ENCODE measurements around the gene GPANK1.

GPANK1 gene

DNA sequence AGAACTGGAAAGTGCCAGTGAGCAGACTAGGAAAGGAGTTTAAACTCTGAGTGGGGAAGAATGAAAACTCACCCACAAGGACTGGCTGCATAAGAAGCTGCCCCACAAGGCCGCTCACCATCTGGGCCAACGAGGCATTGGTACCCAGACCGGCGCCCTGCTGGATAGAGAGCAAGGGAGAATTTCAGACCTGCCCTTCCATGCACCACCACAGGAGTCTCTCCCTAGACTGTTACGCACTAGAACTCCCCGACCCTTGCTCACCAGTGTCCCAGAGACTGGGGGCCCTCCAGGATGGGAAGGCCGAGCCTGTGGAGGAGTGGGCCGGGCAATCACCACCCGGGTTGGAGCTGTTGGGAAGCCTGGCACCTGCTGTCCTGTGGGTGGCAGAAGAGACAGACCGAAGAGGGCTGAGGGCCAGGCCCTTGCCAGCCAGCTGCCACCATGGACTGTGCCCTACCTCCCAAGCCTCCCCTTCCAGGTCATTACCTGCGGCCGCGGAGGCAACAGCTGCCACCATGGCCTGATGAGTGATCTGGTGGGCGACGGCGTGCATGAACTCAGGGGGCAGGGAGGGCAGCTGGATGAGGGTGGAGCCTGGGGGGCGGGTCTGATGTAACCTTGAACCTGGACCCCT, 20.9 kb downstream of the GPANK1 start:
- Histone ChIP-seq H3K4me3 (ENCODE audit: low read depth, low read length) (no peak overlapping the region), H3K79me2 (ENCODE audit: control insufficient read depth, insufficient read depth, low read length, poor library complexity) (no peaks in the 10 kb centered on the region), H3K4ac (ENCODE audit: low read depth, low read length) (no peak overlapping the region), H2BK5ac (ENCODE audit: low read depth, low read length, poor library complexity) (no peak overlapping the region), H4K8ac (ENCODE audit: low read depth, low read length) (no peak overlapping the region), H2BK12ac (ENCODE audit: low read length) (no peak overlapping the region), H3K4me2 (ENCODE audit: low read length) (no peak overlapping the region), H3K79me1 (ENCODE audit: low read length) (no peaks in the 10 kb centered on the region), H3K4me1 (ENCODE audit: control insufficient read depth in 1 of 2, insufficient read depth in 2 of 2, low read length in 2 of 2) (no peaks in the 10 kb centered on the region), H4K91ac (ENCODE audit: low read depth, low read length) (no peak overlapping the region), H3K36me3 (ENCODE audit: control insufficient read depth in 1 of 2, insufficient read depth in 2 of 2, low read length in 2 of 2) (peaks cover 75 to 89% of the 10 kb centered on the region in 2 experiments), H3K23ac (ENCODE audit: low read length) (no peak overlapping the region), H4K12ac (ENCODE audit: low read depth, low read length) (no peak overlapping the region), H3K27me3 (ENCODE audit: insufficient read depth, low read length) (no peaks in the 10 kb centered on the region), H3K18ac (ENCODE audit: low read length) (no peak overlapping the region), H3K9ac (ENCODE audit: low read length) (no peak overlapping the region), H2BK120ac (ENCODE audit: insufficient read depth, low read length, poor library complexity) (no peak overlapping the region), H3K14ac (ENCODE audit: low read length) (no peak overlapping the region), H3K9me3 (ENCODE audit: insufficient read depth, low read depth, low read length) (peaks cover 4% of the 10 kb centered on the region), H2AK5ac (ENCODE audit: low read length) (no peak overlapping the region), H3K27ac (ENCODE audit: low read depth, low read length) (no peak overlapping the region), H2AFZ (ENCODE audit: insufficient read depth, low read length, poor library complexity) (no peak overlapping the region)
- DNase-seq = no peak
- WGBS (ENCODE audit: extremely low coverage, insufficient coverage, insufficient read length) = no CpG with 5 or more reads among the region's 17 CpGs

DNA sequence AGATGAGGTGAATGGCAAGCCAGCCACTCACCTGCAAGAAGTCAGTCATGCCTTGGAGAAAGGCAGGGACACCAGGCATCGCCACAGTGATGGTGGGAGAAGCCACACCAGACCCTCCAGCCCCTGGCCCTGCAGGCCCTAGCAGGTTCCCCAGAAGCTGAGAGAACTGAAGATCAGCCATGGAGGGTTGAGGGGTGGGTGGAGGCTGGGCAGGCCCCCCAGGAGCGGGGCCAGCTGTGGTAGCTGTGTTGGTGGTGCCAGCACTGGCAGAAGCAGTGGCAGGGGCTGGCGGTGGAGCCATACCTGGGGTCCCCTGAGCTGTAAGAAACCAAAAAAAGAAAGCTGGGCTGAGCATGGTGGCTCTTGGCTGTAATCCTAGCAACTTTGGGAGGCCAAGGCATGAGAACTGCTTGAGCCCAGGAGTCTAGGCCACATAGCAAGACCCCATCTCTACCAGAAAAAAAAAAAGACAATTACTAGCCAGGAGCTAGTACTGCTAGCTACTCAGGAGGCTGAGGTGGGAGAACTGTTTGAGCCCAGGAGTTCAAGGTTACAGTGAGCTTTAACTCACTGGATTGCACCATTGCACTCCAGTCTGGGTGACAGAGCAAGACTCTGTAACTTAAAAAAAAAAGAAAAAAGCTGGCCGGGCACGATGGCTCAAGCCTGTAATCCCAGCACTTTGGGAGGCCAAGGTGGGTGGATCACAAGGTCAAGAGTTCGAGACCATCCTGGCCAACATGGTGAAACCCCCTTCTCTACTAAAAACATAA, 21.8 kb downstream of the GPANK1 start:
- Histone ChIP-seq H3K27me3 (ENCODE audit: insufficient read depth, low read length) (no peaks in the 10 kb centered on the region), H2BK120ac (ENCODE audit: insufficient read depth, low read length, poor library complexity) (no peak overlapping the region), H3K9me3 (ENCODE audit: insufficient read depth, low read depth, low read length) (peaks cover 4% of the 10 kb centered on the region), H4K8ac (ENCODE audit: low read depth, low read length) (no peak overlapping the region), H2BK12ac (ENCODE audit: low read length) (no peak overlapping the region), H3K23ac (ENCODE audit: low read length) (no peak overlapping the region), H3K4me1 (ENCODE audit: control insufficient read depth in 1 of 2, insufficient read depth in 2 of 2, low read length in 2 of 2) (no peaks in the 10 kb centered on the region), H3K4ac (ENCODE audit: low read depth, low read length) (no peak overlapping the region), H4K91ac (ENCODE audit: low read depth, low read length) (no peak overlapping the region), H3K27ac (ENCODE audit: low read depth, low read length) (no peak overlapping the region), H2AFZ (ENCODE audit: insufficient read depth, low read length, poor library complexity) (no peak overlapping the region), H3K9ac (ENCODE audit: low read length) (no peak overlapping the region), H3K36me3 (ENCODE audit: control insufficient read depth in 1 of 2, insufficient read depth in 2 of 2, low read length in 2 of 2) (peaks cover 69 to 83% of the 10 kb centered on the region in 2 experiments), H3K14ac (ENCODE audit: low read length) (no peak overlapping the region), H3K4me2 (ENCODE audit: low read length) (no peak overlapping the region), H2AK5ac (ENCODE audit: low read length) (no peak overlapping the region), H3K4me3 (ENCODE audit: low read depth, low read length) (no peak overlapping the region), H4K12ac (ENCODE audit: low read depth, low read length) (no peak overlapping the region), H2BK5ac (ENCODE audit: low read depth, low read length, poor library complexity) (no peak overlapping the region), H3K79me1 (ENCODE audit: low read length) (no peaks in the 10 kb centered on the region), H3K79me2 (ENCODE audit: control insufficient read depth, insufficient read depth, low read length, poor library complexity) (no peaks in the 10 kb centered on the region), H3K18ac (ENCODE audit: low read length) (no peak overlapping the region)
- whole genome bisulfite sequencing (ENCODE audit: extremely low coverage, insufficient coverage, insufficient read length) = no CpG with 5 or more reads among the region's 6 CpGs
- DNase-seq = no peak

DNA sequence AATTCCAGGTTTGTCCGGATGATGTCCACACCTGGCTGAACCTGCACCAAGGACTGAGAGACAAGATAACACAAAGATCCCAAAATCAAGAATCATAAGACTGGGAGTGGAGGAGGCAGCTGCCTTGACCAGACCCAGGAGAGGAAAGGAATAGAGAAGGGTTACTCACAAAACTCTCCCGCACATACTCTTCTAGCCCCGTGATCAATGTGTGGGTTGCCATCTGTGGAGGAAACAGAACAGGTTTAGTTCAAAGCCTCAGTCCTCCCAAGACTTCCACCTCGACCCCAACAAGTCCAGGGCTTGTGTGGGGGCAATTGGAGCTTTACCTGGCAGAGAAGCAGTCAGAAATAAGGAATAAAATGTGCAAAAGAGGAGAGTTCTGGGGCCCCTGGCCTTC, 23.4 kb downstream of the GPANK1 start:
- DNase-seq = no peak
- WGBS (ENCODE audit: extremely low coverage, insufficient coverage, insufficient read length) = no CpG with 5 or more reads among the region's 4 CpGs
- no peak overlapping the region for H3K4ac ChIP-seq (ENCODE audit: low read depth, low read length)

DNA sequence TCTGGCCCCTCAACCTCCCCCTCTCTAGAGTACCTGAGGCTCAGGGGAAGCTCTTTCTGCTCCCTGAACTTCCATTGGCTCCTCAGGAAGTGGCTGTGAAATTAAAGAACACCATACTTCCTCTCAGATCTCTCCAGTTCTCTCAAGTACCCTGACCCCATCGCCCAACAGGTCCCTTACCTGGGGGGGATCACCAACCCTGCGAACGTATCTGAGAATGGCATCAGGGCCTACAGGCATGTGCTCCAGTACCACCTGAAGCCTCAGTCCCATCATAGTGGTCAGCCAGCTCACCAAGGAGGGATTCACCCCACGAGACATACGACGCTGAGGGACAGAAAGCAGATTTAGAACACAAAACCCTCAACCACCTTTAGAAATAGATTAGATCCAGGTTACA, 24.2 kb downstream of the GPANK1 start:
- no peak overlapping the region for H2AFZ ChIP-seq (ENCODE audit: insufficient read depth, low read length, poor library complexity)
- no peak overlapping the region for H4K12ac ChIP-seq (ENCODE audit: low read depth, low read length)
- no peak overlapping the region for H3K14ac ChIP-seq (ENCODE audit: low read length)
- H3K9ac ChIP-seq (ENCODE audit: low read length) = no peak overlapping the region
- no peak overlapping the region for H3K4me3 ChIP-seq (ENCODE audit: low read depth, low read length)
- H3K4ac ChIP-seq (ENCODE audit: low read depth, low read length) = no peak overlapping the region
- H2BK5ac ChIP-seq (ENCODE audit: low read depth, low read length, poor library complexity) = no peak overlapping the region
- H3K18ac ChIP-seq (ENCODE audit: low read length) = no peak overlapping the region
- no peak overlapping the region for H3K23ac ChIP-seq (ENCODE audit: low read length)
- H3K36me3 ChIP-seq (ENCODE audit: control insufficient read depth in 1 of 2, insufficient read depth in 2 of 2, low read length in 2 of 2) = peaks cover 72 to 85% of the 10 kb centered on the region in 2 experiments
- no peaks in the 10 kb centered on the region for H3K4me1 ChIP-seq (ENCODE audit: control insufficient read depth in 1 of 2, insufficient read depth in 2 of 2, low read length in 2 of 2)
- H3K27me3 ChIP-seq (ENCODE audit: insufficient read depth, low read length) = no peaks in the 10 kb centered on the region
- no peak overlapping the region for H3K4me2 ChIP-seq (ENCODE audit: low read length)
- H4K91ac ChIP-seq (ENCODE audit: low read depth, low read length) = no peak overlapping the region
- H3K79me2 ChIP-seq (ENCODE audit: control insufficient read depth, insufficient read depth, low read length, poor library complexity) = no peaks in the 10 kb centered on the region
- H2AK5ac ChIP-seq (ENCODE audit: low read length) = no peak overlapping the region
- no peaks in the 10 kb centered on the region for H3K79me1 ChIP-seq (ENCODE audit: low read length)
- WGBS (ENCODE audit: extremely low coverage, insufficient coverage, insufficient read length) = no CpG with 5 or more reads among the region's 6 CpGs
- H2BK12ac ChIP-seq (ENCODE audit: low read length) = no peak overlapping the region
- no peak overlapping the region for H4K8ac ChIP-seq (ENCODE audit: low read depth, low read length)
- H3K9me3 ChIP-seq (ENCODE audit: insufficient read depth, low read depth, low read length) = peaks cover 4% of the 10 kb centered on the region
- no peak overlapping the region for H2BK120ac ChIP-seq (ENCODE audit: insufficient read depth, low read length, poor library complexity)
- no peak overlapping the region for H3K27ac ChIP-seq (ENCODE audit: low read depth, low read length)
- no peak for DNase-seq

More for the DNA sequence above, 23.4 kb downstream of the GPANK1 start:
- Histone ChIP-seq H3K18ac (ENCODE audit: low read length) (no peak overlapping the region), H3K4me3 (ENCODE audit: low read depth, low read length) (no peak overlapping the region), H2BK5ac (ENCODE audit: low read depth, low read length, poor library complexity) (no peak overlapping the region), H3K9me3 (ENCODE audit: insufficient read depth, low read depth, low read length) (peaks cover 4% of the 10 kb centered on the region), H3K27ac (ENCODE audit: low read depth, low read length) (no peak overlapping the region), H3K4me2 (ENCODE audit: low read length) (no peak overlapping the region), H4K8ac (ENCODE audit: low read depth, low read length) (no peak overlapping the region), H3K14ac (ENCODE audit: low read length) (no peak overlapping the region), H3K4me1 (ENCODE audit: control insufficient read depth in 1 of 2, insufficient read depth in 2 of 2, low read length in 2 of 2) (no peaks in the 10 kb centered on the region), H3K9ac (ENCODE audit: low read length) (no peak overlapping the region), H3K36me3 (ENCODE audit: control insufficient read depth in 1 of 2, insufficient read depth in 2 of 2, low read length in 2 of 2) (peaks cover 71 to 83% of the 10 kb centered on the region in 2 experiments), H3K27me3 (ENCODE audit: insufficient read depth, low read length) (no peaks in the 10 kb centered on the region), H4K12ac (ENCODE audit: low read depth, low read length) (no peak overlapping the region), H2AK5ac (ENCODE audit: low read length) (no peak overlapping the region), H2BK120ac (ENCODE audit: insufficient read depth, low read length, poor library complexity) (no peak overlapping the region), H3K79me2 (ENCODE audit: control insufficient read depth, insufficient read depth, low read length, poor library complexity) (no peaks in the 10 kb centered on the region), H3K79me1 (ENCODE audit: low read length) (no peaks in the 10 kb centered on the region), H2AFZ (ENCODE audit: insufficient read depth, low read length, poor library complexity) (no peak overlapping the region), H4K91ac (ENCODE audit: low read depth, low read length) (no peak overlapping the region), H3K23ac (ENCODE audit: low read length) (no peak overlapping the region), H2BK12ac (ENCODE audit: low read length) (no peak overlapping the region)

All from trophoblast cell (in vitro differentiated cells and primary cell).